Heart right ventricle (tissue), 16 donors: ENCODE measurements around the gene SON. TPM values are rescaled to one million over a fixed set of nuclear protein-coding genes. Genes with fewer than 3 reads are reported as not detected.

Experiments used
- ATAC-seq, 8 donors: fragments of 200-7000 bp; cut with Tn5 transposase; one replicate each; pipeline ENCODE4 v1.9.1; 2020; ENCODE audit warnings: mild to moderate bottlenecking in 8 of 8, moderate library complexity in 8 of 8, moderate number of reproducible peaks in 1 of 8
- DNase-seq, 2 donors: peaks; one replicate each; pipeline ENCODE4 v3.0.0-alpha.2; 2020
- H3K27ac ChIP-seq, 10 donors: fragments of 200-600 bp; sonication (generic) in 2 of 10; one replicate each; pipeline versions ENCODE4 v1.5.0 to v1.8.0; 2020 to 2022; ENCODE audit warnings: mild to moderate bottlenecking in 3 of 10
- H3K27me3 ChIP-seq, 7 donors: fragments of 200-600 bp; one replicate each; pipeline ENCODE4 v1.8.0; 2021 to 2022; ENCODE audit warnings: mild to moderate bottlenecking in 2 of 7
- H3K36me3 ChIP-seq, 9 donors: fragments of 200-600 bp; sonication (generic) in 1 of 9; one replicate each; pipeline versions ENCODE4 v1.5.0 to v1.8.0; 2020 to 2022; ENCODE audit warnings: mild to moderate bottlenecking in 2 of 9
- H3K4me1 ChIP-seq, 9 donors: fragments of 200-600 bp; sonication (generic) in 1 of 9; one replicate each; pipeline versions ENCODE4 v1.5.0 to v1.8.0; 2020 to 2022; ENCODE audit warnings: mild to moderate bottlenecking in 4 of 9
- H3K4me3 ChIP-seq, 10 donors: fragments of 200-600 bp; sonication (generic) in 2 of 10; one replicate each; pipeline versions ENCODE4 v1.5.0 to v1.8.0; 2020 to 2022; ENCODE audit warnings: mild to moderate bottlenecking in 7 of 10, moderate library complexity in 2 of 10
- H3K9me3 ChIP-seq, 11 donors: fragments of 200-600 bp in 10 of 11; sonication (generic) in 2 of 11; one replicate each; pipeline versions ENCODE4 v1.5.0 to v1.8.0; 2013 to 2022; ENCODE audit warnings: mild to moderate bottlenecking in 2 of 11, control low read depth in 1 of 11, moderate library complexity in 1 of 11
- WGBS, 2 donors: extraction: QIAGEN DNeasy Blood & Tissue Kit; methylation state at CpG; one replicate each; pipeline ENCODE4 v1.1.7; 2013; ENCODE audit warnings: inconsistent platforms in 1 of 2; 5-methylcytosine and 5-hydroxymethylcytosine counted together
- intact Hi-C, 10 donors: fragments of 100-400 bp; cut with DNase I; formaldehyde crosslinking; loops; one replicate each; pipeline versions ENCODE4 v1.11.1 to v1.14.2; 2022
- long read RNA-seq, 3 donors: library from polyadenylated mRNA; unstranded; transcript quantifications; one replicate each; pipeline ENCODE4 v2.0.0, GENCODE V29; 2020 to 2021
- polyA plus RNA-seq, 2 donors: library from polyadenylated mRNA; stranded (reverse); fragments of 200-250 nt; gene quantifications; one replicate each; pipeline ENCODE4 v1.2.3, GENCODE V29; 2013
- total RNA-seq, 10 donors: library from RNA; stranded (reverse); fragmentation: NEBNext Ultra II Directional in 3 of 10; extraction: Animal tissue kit (Norgen Biotek cat#: 25700) in 3 of 10; gene quantifications; one replicate each; pipeline versions ENCODE4 v1.2.1 to v1.2.4, GENCODE V29; 2021 to 2023
- TF ChIP-seq, protein P1 (sequence below), 9 donors: fragments of 200-600 bp; sonication (generic) in 2 of 9; IDR thresholded peaks; one replicate each; pipeline versions ENCODE4 v1.5.0 to v1.8.0; 2021 to 2022; ENCODE audit warnings: antibody characterized with exemption in 9 of 9, mild to moderate bottlenecking in 5 of 9, moderate library complexity in 1 of 9
- donor health status: Arrhythmogenic right ventricular cardiomyopathy.
- donor health status: ischemic (EF 13 %, LVEDD 7.1; RV severe dilation, severe dysfunction).
- donor health status: healthy with polysubstance abuse.
- donor health status: DM: no; HTN: yes; CAD: no.
- donor health status: DM: no; HTN: no; CAD: no.
- donor health status: ischemic (EF 25% LVEDD 6.9; RV normal size, moderate dysfunction).
- donor health status: ischemic (EF 25% LVEDD 5.7; RV mildly dilated, moderate dysfunction).
- donor health status: healthy.
- donor health status: DM: yes; HTN: yes; CAD: no.
- donor health status: Ischemic cardiomyopathy.
- donor health status: ischemic (EF 35%, LVEDD 5.7; RV mildly dilated, moderate dysfunction).
- donor health status: nonischemic (EF 11% LVEDD 7.7; RV severe dilation, severe dysfunction).
- donor health status: DM: yes; HTN: yes; CAD: no.
- donor health status: PGD.
- donor health status: ischemic (EF 29% LVEDD 5.4; RV normal size, mild dysfunction).
- donor health status: nonischemic (EF 23%, LVEDD 6.1; RV moderate dilation, normal function).

SON gene, protein sequence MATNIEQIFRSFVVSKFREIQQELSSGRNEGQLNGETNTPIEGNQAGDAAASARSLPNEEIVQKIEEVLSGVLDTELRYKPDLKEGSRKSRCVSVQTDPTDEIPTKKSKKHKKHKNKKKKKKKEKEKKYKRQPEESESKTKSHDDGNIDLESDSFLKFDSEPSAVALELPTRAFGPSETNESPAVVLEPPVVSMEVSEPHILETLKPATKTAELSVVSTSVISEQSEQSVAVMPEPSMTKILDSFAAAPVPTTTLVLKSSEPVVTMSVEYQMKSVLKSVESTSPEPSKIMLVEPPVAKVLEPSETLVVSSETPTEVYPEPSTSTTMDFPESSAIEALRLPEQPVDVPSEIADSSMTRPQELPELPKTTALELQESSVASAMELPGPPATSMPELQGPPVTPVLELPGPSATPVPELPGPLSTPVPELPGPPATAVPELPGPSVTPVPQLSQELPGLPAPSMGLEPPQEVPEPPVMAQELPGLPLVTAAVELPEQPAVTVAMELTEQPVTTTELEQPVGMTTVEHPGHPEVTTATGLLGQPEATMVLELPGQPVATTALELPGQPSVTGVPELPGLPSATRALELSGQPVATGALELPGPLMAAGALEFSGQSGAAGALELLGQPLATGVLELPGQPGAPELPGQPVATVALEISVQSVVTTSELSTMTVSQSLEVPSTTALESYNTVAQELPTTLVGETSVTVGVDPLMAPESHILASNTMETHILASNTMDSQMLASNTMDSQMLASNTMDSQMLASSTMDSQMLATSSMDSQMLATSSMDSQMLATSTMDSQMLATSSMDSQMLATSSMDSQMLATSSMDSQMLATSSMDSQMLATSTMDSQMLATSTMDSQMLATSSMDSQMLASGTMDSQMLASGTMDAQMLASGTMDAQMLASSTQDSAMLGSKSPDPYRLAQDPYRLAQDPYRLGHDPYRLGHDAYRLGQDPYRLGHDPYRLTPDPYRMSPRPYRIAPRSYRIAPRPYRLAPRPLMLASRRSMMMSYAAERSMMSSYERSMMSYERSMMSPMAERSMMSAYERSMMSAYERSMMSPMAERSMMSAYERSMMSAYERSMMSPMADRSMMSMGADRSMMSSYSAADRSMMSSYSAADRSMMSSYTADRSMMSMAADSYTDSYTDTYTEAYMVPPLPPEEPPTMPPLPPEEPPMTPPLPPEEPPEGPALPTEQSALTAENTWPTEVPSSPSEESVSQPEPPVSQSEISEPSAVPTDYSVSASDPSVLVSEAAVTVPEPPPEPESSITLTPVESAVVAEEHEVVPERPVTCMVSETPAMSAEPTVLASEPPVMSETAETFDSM (N-terminal part only)
- total RNA-seq (100 to 1,000 TPM; 137 to 176 (median 156) TPM), polyA plus RNA-seq (100 to 1,000 TPM in 1 of 2 donors, 10 to 100 TPM in 1; 53.6 to 235 TPM)
- long read RNA-seq, donor 1, full-length matches to known transcripts = 10 of 63 reads
- long read RNA-seq, donor 1, partial matches to known transcripts = 36 of 63 reads
- long read RNA-seq, donor 1, other reads (novel, unspliced or antisense) = 17 of 63 reads
- long read RNA-seq, donor 2, full-length matches to known transcripts = 12 of 81 reads
- long read RNA-seq, donor 2, partial matches to known transcripts = 51 of 81 reads
- long read RNA-seq, donor 2, other reads (novel, unspliced or antisense) = 18 of 81 reads
- long read RNA-seq, donor 3, full-length matches to known transcripts = 14 of 95 reads
- long read RNA-seq, donor 3, partial matches to known transcripts = 26 of 95 reads
- long read RNA-seq, donor 3, other reads (novel, unspliced or antisense) = 55 of 95 reads

DNA sequence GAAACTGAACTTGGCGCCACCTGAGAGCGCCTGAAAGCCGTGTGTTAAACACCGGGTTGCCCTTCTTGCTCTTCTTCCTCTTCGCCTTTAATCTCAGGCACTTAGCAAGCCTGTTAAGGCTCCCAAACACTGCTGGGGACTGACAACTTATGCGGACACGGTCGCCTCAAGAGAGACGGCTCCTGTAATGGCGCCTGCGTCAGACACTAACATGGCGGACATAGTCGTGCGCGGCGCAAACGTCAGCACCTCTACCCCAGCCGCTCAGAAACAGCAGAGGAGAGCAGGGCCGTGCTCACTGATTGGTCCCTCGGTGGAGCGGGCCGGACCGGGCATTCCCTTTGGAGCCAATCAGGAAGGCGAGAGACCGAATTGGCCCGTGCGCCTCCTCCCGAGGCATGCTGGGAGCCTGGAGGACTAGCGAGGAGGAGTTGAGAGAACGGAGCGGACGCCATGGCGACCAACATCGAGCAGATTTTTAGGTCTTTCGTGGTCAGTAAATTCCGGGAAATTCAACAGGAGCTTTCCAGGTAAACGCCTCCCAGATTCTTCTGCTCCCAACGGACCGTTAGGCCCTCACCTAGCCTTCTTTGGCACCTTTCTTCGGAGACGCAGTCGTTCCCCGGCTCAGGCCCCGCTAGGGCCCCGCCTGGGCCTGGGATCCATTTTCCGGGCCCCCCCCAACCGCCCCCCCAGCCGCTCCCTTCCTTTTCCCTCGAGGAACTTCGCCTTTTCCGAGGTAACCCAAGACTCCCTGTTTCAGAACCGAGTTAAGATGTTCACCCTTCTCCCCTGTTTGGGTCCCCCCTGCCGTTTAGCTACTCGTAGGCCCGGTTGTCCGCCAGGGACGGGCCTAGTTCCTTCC, at the start of gene SON:
SON (plus strand) TSS at position 399 of the 865 bp plus-strand sequence; CDS start at position 454, 55 bp downstream.
- intact Hi-C loops = loop anchor here in 4 of 10 donors (1.0 to 5.0 kb wide), 4 partner anchors 44 to 66 kb away; partner anchors contain the start of genes DONSON (in 3 of the 4) and TMEM50B (in 2 of the 4)
- no peaks in the 10 kb centered on the region for H3K27me3 ChIP-seq
- peak within 1 kb of the TSS; percentile 83 to 100 (median 99) for H3K27ac ChIP-seq
- TF ChIP-seq, protein P1, sequence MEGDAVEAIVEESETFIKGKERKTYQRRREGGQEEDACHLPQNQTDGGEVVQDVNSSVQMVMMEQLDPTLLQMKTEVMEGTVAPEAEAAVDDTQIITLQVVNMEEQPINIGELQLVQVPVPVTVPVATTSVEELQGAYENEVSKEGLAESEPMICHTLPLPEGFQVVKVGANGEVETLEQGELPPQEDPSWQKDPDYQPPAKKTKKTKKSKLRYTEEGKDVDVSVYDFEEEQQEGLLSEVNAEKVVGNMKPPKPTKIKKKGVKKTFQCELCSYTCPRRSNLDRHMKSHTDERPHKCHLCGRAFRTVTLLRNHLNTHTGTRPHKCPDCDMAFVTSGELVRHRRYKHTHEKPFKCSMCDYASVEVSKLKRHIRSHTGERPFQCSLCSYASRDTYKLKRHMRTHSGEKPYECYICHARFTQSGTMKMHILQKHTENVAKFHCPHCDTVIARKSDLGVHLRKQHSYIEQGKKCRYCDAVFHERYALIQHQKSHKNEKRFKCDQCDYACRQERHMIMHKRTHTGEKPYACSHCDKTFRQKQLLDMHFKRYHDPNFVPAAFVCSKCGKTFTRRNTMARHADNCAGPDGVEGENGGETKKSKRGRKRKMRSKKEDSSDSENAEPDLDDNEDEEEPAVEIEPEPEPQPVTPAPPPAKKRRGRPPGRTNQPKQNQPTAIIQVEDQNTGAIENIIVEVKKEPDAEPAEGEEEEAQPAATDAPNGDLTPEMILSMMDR (IDR thresholded peaks at IDR 0.05) = peak in 1 of 9 donors; percentile 8
- peak; percentile 98 to 99 for DNase-seq
- H3K4me3 ChIP-seq = peak within 1 kb of the TSS; percentile 73 to 85 (median 78)
- peak; percentile 97 to 99 (median 98) for ATAC-seq
- H3K9me3 ChIP-seq = no peaks in the 10 kb centered on the region
- peaks cover 0 to 33% (median 25%) of the 10 kb centered on the region in 9 donors for H3K36me3 ChIP-seq
- peaks cover 0 to 45% (median 40%) of the 10 kb centered on the region in 9 donors for H3K4me1 ChIP-seq
- WGBS, 2 donors = 0% methylated on average over 56 of the region's 57 CpGs

DNA sequence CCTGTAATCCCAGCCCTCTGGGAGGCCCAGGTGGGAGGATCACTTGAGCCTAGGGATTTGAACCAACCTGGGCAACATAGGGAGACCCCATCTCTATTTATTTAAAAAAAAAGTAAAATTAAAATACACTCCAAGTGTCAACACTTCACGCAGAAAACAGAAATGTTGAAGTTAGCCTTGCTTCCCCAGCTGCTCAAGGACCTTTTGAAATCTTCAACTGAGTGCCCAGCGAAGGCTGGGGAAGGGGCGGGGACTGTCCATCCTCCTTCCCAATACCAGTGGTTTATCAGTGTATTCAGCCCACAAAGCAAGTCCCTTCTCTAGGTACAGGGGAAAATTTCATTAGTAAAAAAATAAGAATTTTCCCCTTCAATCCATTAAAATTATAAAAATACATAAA, 49.1 kb upstream of the SON start:
- 83 to 95% methylated on average over 3 of the region's 3 CpGs for WGBS, 2 donors
- TF ChIP-seq, protein P1 (IDR thresholded peaks at IDR 0.05) = no peak
- H3K36me3 ChIP-seq = peaks cover 0 to 3% (median 0%) of the 10 kb centered on the region in 9 donors
- H3K4me3 ChIP-seq = no peak overlapping the region
- ATAC-seq (no peak), DNase-seq (no peak)
- no peaks in the 10 kb centered on the region for H3K27me3 ChIP-seq
- H3K27ac ChIP-seq = no peak overlapping the region
- intact Hi-C loops = no loop called here
- H3K4me1 ChIP-seq = peaks cover 0 to 15% (median 10%) of the 10 kb centered on the region in 9 donors
- H3K9me3 ChIP-seq = no peaks in the 10 kb centered on the region

DNA sequence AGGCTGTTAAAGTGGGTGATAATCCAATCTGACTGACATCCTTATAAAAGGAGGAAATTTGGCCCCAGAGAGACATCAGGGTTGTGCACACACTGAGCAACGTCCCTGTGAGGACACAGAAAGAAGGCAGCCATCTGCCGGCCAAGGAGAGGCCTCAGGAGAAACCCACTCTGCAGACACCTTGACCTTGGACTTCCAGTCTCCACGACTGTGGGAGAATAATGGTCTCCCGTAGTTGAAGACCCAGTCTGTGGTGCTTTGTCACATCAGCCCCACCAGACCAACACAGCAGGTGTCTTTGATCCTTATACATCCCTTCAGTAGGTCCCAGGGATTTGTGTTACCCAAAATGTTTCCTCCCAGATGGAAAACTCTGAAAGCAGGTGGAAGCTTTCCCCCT, 47.1 kb upstream of the SON start:
- Histone ChIP-seq H3K36me3 (no peaks in the 10 kb centered on the region), H3K27me3 (no peaks in the 10 kb centered on the region), H3K9me3 (no peaks in the 10 kb centered on the region), H3K27ac (no peak overlapping the region), H3K4me1 (peaks cover 0 to 11% (median 8%) of the 10 kb centered on the region in 9 donors), H3K4me3 (no peak overlapping the region)
- no peak for DNase-seq
- TF ChIP-seq, protein P1 (IDR thresholded peaks at IDR 0.05) = no peak
- ATAC-seq = no peak
- 58 to 62% methylated on average over 4 of the region's 4 CpGs for WGBS, 2 donors
- intact Hi-C loops = no loop called here
